GM23338 (cell line): ENCODE measurements around the gene EXD3. TPM values are rescaled to one million over a fixed set of nuclear protein-coding genes. Genes with fewer than 3 reads are reported as not detected.

Experiments
- ATAC-seq: fragments of 200-7000 bp; cut with Tn5 transposase; 3 replicates; pipeline ENCODE4 v1.9.1; 2020
- DNase-seq: peaks from one replicate; pipeline ENCODE4 v3.0.0-alpha.2; 2015; ENCODE audit warnings: low spot score
- H2AFZ ChIP-seq: fragments of 200-600 bp; sonication (generic); 2 replicates; pipeline ENCODE4 v1.8.0; 2016; ENCODE audit warnings: antibody characterized with exemption, mild to moderate bottlenecking, moderate library complexity
- H3F3A ChIP-seq: fragments of 200-600 bp; sonication (generic); replicated peaks from 2 replicates; pipeline ENCODE4 v1.8.0; 2017; ENCODE audit warnings: antibody characterized with exemption, mixed run types, low read depth
- H3K27ac ChIP-seq: fragments of 200-600 bp; sonication (generic); 2 replicates; pipeline ENCODE4 v1.6.1; 2016; ENCODE audit warnings: low read depth
- H3K27me3 ChIP-seq: fragments of 200-600 bp; sonication (generic); 2 replicates; pipeline ENCODE4 v1.8.0; 2016; ENCODE audit warnings: mild to moderate bottlenecking, mixed run types, moderate library complexity; ENCODE audit not compliant: insufficient read depth
- H3K36me3 ChIP-seq: fragments of 200-600 bp; sonication (generic); 2 replicates; pipeline ENCODE4 v1.8.0; 2016; ENCODE audit warnings: mild to moderate bottlenecking; ENCODE audit not compliant: insufficient read depth
- H3K4me1 ChIP-seq: fragments of 200-600 bp; sonication (generic); 2 replicates; pipeline ENCODE4 v1.8.0; 2016; ENCODE audit warnings: mild to moderate bottlenecking, moderate library complexity; ENCODE audit not compliant: insufficient read depth
- H3K4me2 ChIP-seq: fragments of 200-600 bp; sonication (generic); 2 replicates; pipeline ENCODE4 v1.7.1; 2017; ENCODE audit warnings: mixed run types
- H3K4me3 ChIP-seq: fragments of 200-600 bp; sonication (generic); 2 replicates; pipeline ENCODE4 v1.6.1; 2016; ENCODE audit warnings: mixed run types
- H3K79me2 ChIP-seq: fragments of 200-600 bp; sonication (generic); replicated peaks from 2 replicates; pipeline ENCODE4 v1.8.0; 2017; ENCODE audit warnings: mild to moderate bottlenecking; ENCODE audit not compliant: insufficient read depth
- H3K9me2 ChIP-seq: fragments of 200-600 bp; sonication (generic); 2 replicates; pipeline ENCODE4 v1.8.0; 2017; ENCODE audit not compliant: insufficient read depth
- H4K20me1 ChIP-seq: fragments of 200-600 bp; sonication (generic); replicated peaks from 2 replicates; pipeline ENCODE4 v1.8.0; 2017; ENCODE audit warnings: mild to moderate bottlenecking; ENCODE audit not compliant: insufficient read depth
- H3K27ac Mint-ChIP-seq: 2 replicates; pipeline ENCODE4 v1.8.0; 2020; ENCODE audit warnings: inconsistent platforms, mild to moderate bottlenecking, moderate library complexity, mixed read lengths
- H3K27me3 Mint-ChIP-seq: 3 replicates; pipeline ENCODE4 v1.8.0; 2022; ENCODE audit warnings: low read depth, mild to moderate bottlenecking, moderate library complexity, mixed read lengths, inconsistent platforms; ENCODE audit not compliant: insufficient read depth, poor library complexity
- H3K36me3 Mint-ChIP-seq: 3 replicates; pipeline ENCODE4 v1.8.0; 2021; ENCODE audit warnings: low read depth, mild to moderate bottlenecking, inconsistent platforms, moderate library complexity, mixed read lengths
- H3K4me1 Mint-ChIP-seq: 3 replicates; pipeline ENCODE4 v1.8.0; 2020; ENCODE audit warnings: mild to moderate bottlenecking, inconsistent platforms, mixed read lengths
- H3K4me3 Mint-ChIP-seq: 3 replicates; pipeline ENCODE4 v1.8.0; 2021; ENCODE audit warnings: moderate library complexity, mild to moderate bottlenecking, inconsistent platforms, mixed read lengths
- H3K9me3 Mint-ChIP-seq: 3 replicates; pipeline ENCODE4 v1.8.0; 2020; ENCODE audit warnings: moderate library complexity, mild to moderate bottlenecking, inconsistent platforms, mixed read lengths
- CREB1 ChIP-seq: fragments of 250-450 bp; sonication (Bioruptor Pico); IDR thresholded peaks from 2 replicates; pipeline ENCODE4 v1.5.0; 2020; ENCODE audit warnings: low read depth, mild to moderate bottlenecking, moderate library complexity
- ETS1 ChIP-seq: IDR thresholded peaks from 2 replicates; pipeline ENCODE4 v1.6.1; 2016; ENCODE audit warnings: antibody characterized with exemption
- EZH2 ChIP-seq: fragments of 200-600 bp; sonication (generic); IDR thresholded peaks from one replicate; pipeline ENCODE4 v1.8.0; 2017; ENCODE audit warnings: antibody characterized with exemption, mild to moderate bottlenecking, low read depth; ENCODE audit not compliant: unreplicated experiment
- EZH2phosphoT487 ChIP-seq: fragments of 200-600 bp; sonication (generic); IDR thresholded peaks from one replicate; pipeline ENCODE4 v1.8.1; 2018; ENCODE audit warnings: antibody characterized with exemption; ENCODE audit not compliant: unreplicated experiment
- NANOG ChIP-seq: IDR thresholded peaks from 2 replicates; pipeline ENCODE4 v1.6.1; 2016; ENCODE audit warnings: antibody characterized with exemption, borderline replicate concordance
- STAT1 ChIP-seq: IDR thresholded peaks from one replicate; pipeline ENCODE4 v1.6.1; 2016; ENCODE audit warnings: antibody characterized with exemption; ENCODE audit not compliant: unreplicated experiment
- ZNF114 ChIP-seq: fragments of 250-450 bp; sonication (Bioruptor Pico); IDR thresholded peaks from 2 replicates; pipeline ENCODE4 v1.5.0; 2020; ENCODE audit warnings: mild to moderate bottlenecking, moderate library complexity
- ZNF331 ChIP-seq: fragments of 250-450 bp; sonication (Bioruptor Pico); IDR thresholded peaks from 2 replicates; pipeline ENCODE4 v1.5.0; 2020; ENCODE audit warnings: low read depth, mild to moderate bottlenecking, moderate library complexity
- polyA plus RNA-seq: library from polyadenylated mRNA; unstranded; fragments of >200 nt; fragmentation: Nextera tagmentation; extraction: Ambion mirVana; gene quantifications from 2 replicates; pipeline ENCODE4 v1.2.1, GENCODE V29; 2016
- total RNA-seq: library from RNA; depleted of rRNA; stranded (reverse); fragments of >200 nt; shearing (Covaris generic); gene quantifications from 2 replicates; pipeline ENCODE4 v1.2.3, GENCODE V29; 2014
- TF ChIP-seq, protein P1 (sequence below): fragments of 250-450 bp; sonication (Bioruptor Pico); IDR thresholded peaks from 2 replicates; pipeline ENCODE4 v1.5.0; 2020; ENCODE audit warnings: mild to moderate bottlenecking, moderate library complexity

EXD3 gene
- total and polyA plus RNA-seq, 2 experiments from 2014 or later, result 3.6 to 9.7 TPM

GRCh38 chr9:137411645-137412380, 11.1 kb downstream of the EXD3 start:
- H3K4me2 ChIP-seq, result no peak overlapping the region

More at GRCh38 chr9:137411645-137412380, 11.1 kb downstream of the EXD3 start:
- ATAC-seq (no peak), DNase-seq (no peak)
- Histone ChIP-seq H2AFZ (no peak overlapping the region), H3K79me2 (0 out of 2 replicates have a peak, but pooled peaks cover 2% of the 10 kb centered on the region), H3K27me3 (no peaks in the 10 kb centered on the region), H3F3A (0 out of 2 replicates have a peak, but pooled peaks cover 3% of the 10 kb centered on the region), H3K36me3 (no peaks in the 10 kb centered on the region), H4K20me1 (no peaks in the 10 kb centered on the region; the same call in none of the 2 replicates), H3K27ac (no peak overlapping the region), H3K4me1 (0 out of 2 replicates have a peak, but pooled peaks cover 3% of the 10 kb centered on the region), H3K4me3 (no peak overlapping the region), H3K9me2 (no peaks in the 10 kb centered on the region)
- peaks cover 2% of the 10 kb centered on the region for H3K27me3 Mint-ChIP-seq
- no peaks in the 10 kb centered on the region for H3K9me3 Mint-ChIP-seq
- no peak for TF ChIP-seq STAT1
- no peak for TF ChIP-seq CREB1 (CRISPR knock-in tag)
- TF ChIP-seq, protein P1, sequence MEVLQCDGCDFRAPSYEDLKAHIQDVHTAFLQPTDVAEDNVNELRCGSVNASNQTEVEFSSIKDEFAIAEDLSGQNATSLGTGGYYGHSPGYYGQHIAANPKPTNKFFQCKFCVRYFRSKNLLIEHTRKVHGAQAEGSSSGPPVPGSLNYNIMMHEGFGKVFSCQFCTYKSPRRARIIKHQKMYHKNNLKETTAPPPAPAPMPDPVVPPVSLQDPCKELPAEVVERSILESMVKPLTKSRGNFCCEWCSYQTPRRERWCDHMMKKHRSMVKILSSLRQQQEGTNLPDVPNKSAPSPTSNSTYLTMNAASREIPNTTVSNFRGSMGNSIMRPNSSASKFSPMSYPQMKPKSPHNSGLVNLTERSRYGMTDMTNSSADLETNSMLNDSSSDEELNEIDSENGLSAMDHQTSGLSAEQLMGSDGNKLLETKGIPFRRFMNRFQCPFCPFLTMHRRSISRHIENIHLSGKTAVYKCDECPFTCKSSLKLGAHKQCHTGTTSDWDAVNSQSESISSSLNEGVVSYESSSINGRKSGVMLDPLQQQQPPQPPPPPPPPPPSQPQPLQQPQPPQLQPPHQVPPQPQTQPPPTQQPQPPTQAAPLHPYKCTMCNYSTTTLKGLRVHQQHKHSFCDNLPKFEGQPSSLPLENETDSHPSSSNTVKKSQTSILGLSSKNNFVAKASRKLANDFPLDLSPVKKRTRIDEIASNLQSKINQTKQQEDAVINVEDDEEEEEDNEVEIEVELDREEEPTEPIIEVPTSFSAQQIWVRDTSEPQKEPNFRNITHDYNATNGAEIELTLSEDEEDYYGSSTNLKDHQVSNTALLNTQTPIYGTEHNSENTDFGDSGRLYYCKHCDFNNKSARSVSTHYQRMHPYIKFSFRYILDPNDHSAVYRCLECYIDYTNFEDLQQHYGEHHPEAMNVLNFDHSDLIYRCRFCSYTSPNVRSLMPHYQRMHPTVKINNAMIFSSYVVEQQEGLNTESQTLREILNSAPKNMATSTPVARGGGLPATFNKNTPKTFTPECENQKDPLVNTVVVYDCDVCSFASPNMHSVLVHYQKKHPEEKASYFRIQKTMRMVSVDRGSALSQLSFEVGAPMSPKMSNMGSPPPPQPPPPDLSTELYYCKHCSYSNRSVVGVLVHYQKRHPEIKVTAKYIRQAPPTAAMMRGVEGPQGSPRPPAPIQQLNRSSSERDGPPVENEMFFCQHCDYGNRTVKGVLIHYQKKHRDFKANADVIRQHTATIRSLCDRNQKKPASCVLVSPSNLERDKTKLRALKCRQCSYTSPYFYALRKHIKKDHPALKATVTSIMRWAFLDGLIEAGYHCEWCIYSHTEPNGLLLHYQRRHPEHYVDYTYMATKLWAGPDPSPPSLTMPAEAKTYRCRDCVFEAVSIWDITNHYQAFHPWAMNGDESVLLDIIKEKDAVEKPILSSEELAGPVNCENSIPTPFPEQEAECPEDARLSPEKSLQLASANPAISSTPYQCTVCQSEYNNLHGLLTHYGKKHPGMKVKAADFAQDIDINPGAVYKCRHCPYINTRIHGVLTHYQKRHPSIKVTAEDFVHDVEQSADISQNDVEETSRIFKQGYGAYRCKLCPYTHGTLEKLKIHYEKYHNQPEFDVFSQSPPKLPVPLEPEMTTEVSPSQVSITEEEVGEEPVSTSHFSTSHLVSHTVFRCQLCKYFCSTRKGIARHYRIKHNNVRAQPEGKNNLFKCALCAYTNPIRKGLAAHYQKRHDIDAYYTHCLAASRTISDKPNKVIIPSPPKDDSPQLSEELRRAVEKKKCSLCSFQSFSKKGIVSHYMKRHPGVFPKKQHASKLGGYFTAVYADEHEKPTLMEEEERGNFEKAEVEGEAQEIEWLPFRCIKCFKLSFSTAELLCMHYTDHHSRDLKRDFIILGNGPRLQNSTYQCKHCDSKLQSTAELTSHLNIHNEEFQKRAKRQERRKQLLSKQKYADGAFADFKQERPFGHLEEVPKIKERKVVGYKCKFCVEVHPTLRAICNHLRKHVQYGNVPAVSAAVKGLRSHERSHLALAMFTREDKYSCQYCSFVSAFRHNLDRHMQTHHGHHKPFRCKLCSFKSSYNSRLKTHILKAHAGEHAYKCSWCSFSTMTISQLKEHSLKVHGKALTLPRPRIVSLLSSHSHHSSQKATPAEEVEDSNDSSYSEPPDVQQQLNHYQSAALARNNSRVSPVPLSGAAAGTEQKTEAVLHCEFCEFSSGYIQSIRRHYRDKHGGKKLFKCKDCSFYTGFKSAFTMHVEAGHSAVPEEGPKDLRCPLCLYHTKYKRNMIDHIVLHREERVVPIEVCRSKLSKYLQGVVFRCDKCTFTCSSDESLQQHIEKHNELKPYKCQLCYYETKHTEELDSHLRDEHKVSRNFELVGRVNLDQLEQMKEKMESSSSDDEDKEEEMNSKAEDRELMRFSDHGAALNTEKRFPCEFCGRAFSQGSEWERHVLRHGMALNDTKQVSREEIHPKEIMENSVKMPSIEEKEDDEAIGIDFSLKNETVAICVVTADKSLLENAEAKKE (CRISPR knock-in tag), result no peak
- no peak for TF ChIP-seq ETS1
- TF ChIP-seq EZH2phosphoT487, result no peak
- TF ChIP-seq NANOG, result no peak
- TF ChIP-seq ZNF331, result no peak
- TF ChIP-seq ZNF114 (CRISPR knock-in tag), result no peak
- no peak for TF ChIP-seq EZH2
- no peak overlapping the region for H3K27ac Mint-ChIP-seq
- no peak overlapping the region for H3K4me3 Mint-ChIP-seq
- H3K36me3 Mint-ChIP-seq, result no peaks in the 10 kb centered on the region
- H3K4me1 Mint-ChIP-seq, result no peaks in the 10 kb centered on the region; the same call in 1 of the 3 replicates
